ENCODE results near the gene ABT1. TPM values are rescaled to one million over a fixed set of nuclear protein-coding genes. Genes with fewer than 3 reads are reported as not detected.

Gene ABT1
- total and polyA plus RNA-seq, 2 donors (not counting 1 experiment from before 2014, with no cell fraction given): 17.6 to 29.8 TPM

DNA sequence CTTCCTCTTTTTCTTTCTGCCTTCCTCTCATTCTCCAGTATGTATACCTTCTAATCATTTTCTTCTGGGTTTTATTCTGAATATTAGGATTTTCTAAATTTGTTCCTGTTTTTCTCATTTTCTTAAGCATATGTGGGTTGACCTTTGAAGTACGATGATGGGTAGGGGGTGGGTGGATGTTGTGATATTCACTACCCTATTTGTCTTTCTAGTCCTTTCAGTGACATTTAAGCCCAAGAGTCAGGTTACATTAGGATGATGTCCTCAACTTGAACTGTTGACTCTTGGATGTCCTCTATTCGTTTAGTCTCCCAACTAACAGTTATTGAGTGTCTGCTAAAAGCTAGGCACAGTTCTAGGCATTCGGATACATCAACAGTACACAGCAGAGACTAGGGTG, 7.3 kb downstream of the ABT1 start:
- Histone ChIP-seq H3K4me1 (ENCODE audit: control insufficient read depth in 2 of 2, insufficient read depth in 2 of 2, low read length in 2 of 2) (peaks cover 0 to 3% of the 10 kb centered on the region in 2 donors), H3K4me3 (ENCODE audit: control extremely low read depth in 1 of 5, extremely low read depth in 1 of 5, insufficient read depth in 1 of 5, low read depth in 2 of 5, low read length in 4 of 5) (no peak overlapping the region), H3K27me3 (replicated peaks in 1 of 4; ENCODE audit: control extremely low read depth in 1 of 4, control insufficient read depth in 3 of 4, insufficient read depth in 4 of 4, low read length in 3 of 4) (no peaks in the 10 kb centered on the region), H3K79me2 (ENCODE audit: control insufficient read depth, insufficient read depth, low read length) (no peaks in the 10 kb centered on the region), H3K9me3 (ENCODE audit: control extremely low read depth in 1 of 3, control insufficient read depth in 2 of 3, insufficient read depth in 1 of 3, low read length in 2 of 3) (no peaks in the 10 kb centered on the region), H3K4me2 (replicated peaks; ENCODE audit: low read depth, low read length, poor library complexity, severe bottlenecking) (no peak overlapping the region), H3K9ac (ENCODE audit: low read length) (no peak overlapping the region), H3K36me3 (replicated peaks in 1 of 2; ENCODE audit: control extremely low read depth in 1 of 2, control insufficient read depth in 1 of 2, extremely low read depth in 1 of 2, insufficient read depth in 2 of 2, low read length in 1 of 2) (peaks cover 0 to 19% of the 10 kb centered on the region in 2 experiments), H2AFZ (ENCODE audit: insufficient read depth, low read depth, low read length, poor library complexity, severe bottlenecking) (no peak overlapping the region), H3K27ac (ENCODE audit: low read length in 2 of 2) (no peak overlapping the region), H4K20me1 (ENCODE audit: control insufficient read depth, insufficient read depth, low read length, poor library complexity, severe bottlenecking) (no peaks in the 10 kb centered on the region)
- no CpG with 5 or more reads among the region's 3 CpGs for WGBS (ENCODE audit: insufficient coverage)
- DNase-seq: no peak
- H3K27me3 Mint-ChIP-seq: no peaks in the 10 kb centered on the region
- intact Hi-C loops (cut with micrococcal nuclease): no loop called here
- no peak overlapping the region for H3K27ac Mint-ChIP-seq
- H3K4me3 Mint-ChIP-seq: no peak overlapping the region
- CTCF ChIA-PET: no interaction called here
- POLR2A ChIA-PET: no interaction called here
- H3K4me1 Mint-ChIP-seq: peaks cover 14% of the 10 kb centered on the region
- no peaks in the 10 kb centered on the region for H3K9me3 Mint-ChIP-seq (ENCODE audit: insufficient read depth)
- ATAC-seq (ENCODE audit: low read depth): no peak
- TF ChIP-seq EZH2 (IDR thresholded peaks at IDR 0.05; ENCODE audit: borderline replicate concordance, insufficient read depth, low read depth, low read length, poor library complexity, severe bottlenecking): no peak
- TF ChIP-seq, protein P1, sequence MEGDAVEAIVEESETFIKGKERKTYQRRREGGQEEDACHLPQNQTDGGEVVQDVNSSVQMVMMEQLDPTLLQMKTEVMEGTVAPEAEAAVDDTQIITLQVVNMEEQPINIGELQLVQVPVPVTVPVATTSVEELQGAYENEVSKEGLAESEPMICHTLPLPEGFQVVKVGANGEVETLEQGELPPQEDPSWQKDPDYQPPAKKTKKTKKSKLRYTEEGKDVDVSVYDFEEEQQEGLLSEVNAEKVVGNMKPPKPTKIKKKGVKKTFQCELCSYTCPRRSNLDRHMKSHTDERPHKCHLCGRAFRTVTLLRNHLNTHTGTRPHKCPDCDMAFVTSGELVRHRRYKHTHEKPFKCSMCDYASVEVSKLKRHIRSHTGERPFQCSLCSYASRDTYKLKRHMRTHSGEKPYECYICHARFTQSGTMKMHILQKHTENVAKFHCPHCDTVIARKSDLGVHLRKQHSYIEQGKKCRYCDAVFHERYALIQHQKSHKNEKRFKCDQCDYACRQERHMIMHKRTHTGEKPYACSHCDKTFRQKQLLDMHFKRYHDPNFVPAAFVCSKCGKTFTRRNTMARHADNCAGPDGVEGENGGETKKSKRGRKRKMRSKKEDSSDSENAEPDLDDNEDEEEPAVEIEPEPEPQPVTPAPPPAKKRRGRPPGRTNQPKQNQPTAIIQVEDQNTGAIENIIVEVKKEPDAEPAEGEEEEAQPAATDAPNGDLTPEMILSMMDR (IDR thresholded peaks at IDR 0.05): no peak

DNA sequence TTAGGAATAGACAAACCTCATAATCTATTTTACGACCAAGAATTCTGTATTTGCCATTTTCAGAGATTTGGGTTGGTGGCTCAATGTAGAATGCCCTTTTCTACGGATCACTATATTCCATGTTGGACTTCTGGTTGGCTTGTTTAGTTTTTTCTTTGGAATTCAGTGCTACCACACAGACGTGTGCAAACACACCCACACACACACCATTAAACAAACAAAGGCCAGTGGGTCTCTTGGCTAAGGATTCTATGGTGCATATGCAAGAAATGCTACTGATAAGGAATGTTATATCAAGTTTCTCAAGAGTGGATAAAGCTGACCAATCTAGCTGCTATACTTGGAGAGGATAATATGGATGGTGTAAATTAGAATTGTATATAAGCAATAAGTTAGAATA, 8.0 kb downstream of the ABT1 start:
- DNase-seq (no peak), ATAC-seq (ENCODE audit: low read depth) (no peak)
- no peaks in the 10 kb centered on the region for H3K9me3 Mint-ChIP-seq (ENCODE audit: insufficient read depth)
- peaks cover 0 to 3% of the 10 kb centered on the region in 2 donors for H3K4me1 ChIP-seq (ENCODE audit: control insufficient read depth in 2 of 2, insufficient read depth in 2 of 2, low read length in 2 of 2)
- CTCF ChIA-PET: no interaction called here
- no peak overlapping the region for H3K27ac Mint-ChIP-seq
- no peaks in the 10 kb centered on the region for H3K79me2 ChIP-seq (ENCODE audit: control insufficient read depth, insufficient read depth, low read length)
- no peak overlapping the region for H3K4me3 Mint-ChIP-seq
- no peak for TF ChIP-seq EZH2 (IDR thresholded peaks at IDR 0.05; ENCODE audit: borderline replicate concordance, insufficient read depth, low read depth, low read length, poor library complexity, severe bottlenecking)
- TF ChIP-seq, protein P1 (IDR thresholded peaks at IDR 0.05): no peak
- peaks cover 0 to 13% of the 10 kb centered on the region in 2 experiments for H3K36me3 ChIP-seq (replicated peaks in 1 of 2; ENCODE audit: control extremely low read depth in 1 of 2, control insufficient read depth in 1 of 2, extremely low read depth in 1 of 2, insufficient read depth in 2 of 2, low read length in 1 of 2)
- H4K20me1 ChIP-seq (ENCODE audit: control insufficient read depth, insufficient read depth, low read length, poor library complexity, severe bottlenecking): no peaks in the 10 kb centered on the region
- H3K27me3 Mint-ChIP-seq: no peaks in the 10 kb centered on the region
- H3K27ac ChIP-seq (ENCODE audit: low read length in 2 of 2): no peak overlapping the region
- intact Hi-C loops (cut with micrococcal nuclease): no loop called here
- no peak overlapping the region for H3K4me3 ChIP-seq (ENCODE audit: control extremely low read depth in 1 of 5, extremely low read depth in 1 of 5, insufficient read depth in 1 of 5, low read depth in 2 of 5, low read length in 4 of 5)
- POLR2A ChIA-PET: no interaction called here
- no peaks in the 10 kb centered on the region for H3K27me3 ChIP-seq (replicated peaks in 1 of 4; ENCODE audit: control extremely low read depth in 1 of 4, control insufficient read depth in 3 of 4, insufficient read depth in 4 of 4, low read length in 3 of 4)
- no peak overlapping the region for H3K4me2 ChIP-seq (replicated peaks; ENCODE audit: low read depth, low read length, poor library complexity, severe bottlenecking)
- H3K9me3 ChIP-seq (ENCODE audit: control extremely low read depth in 1 of 3, control insufficient read depth in 2 of 3, insufficient read depth in 1 of 3, low read length in 2 of 3): no peaks in the 10 kb centered on the region
- H3K4me1 Mint-ChIP-seq: peaks cover 7% of the 10 kb centered on the region
- WGBS (ENCODE audit: insufficient coverage): no CpG with 5 or more reads among the region's 3 CpGs
- no peak overlapping the region for H2AFZ ChIP-seq (ENCODE audit: insufficient read depth, low read depth, low read length, poor library complexity, severe bottlenecking)
- H3K9ac ChIP-seq (ENCODE audit: low read length): no peak overlapping the region

Data from B cell (primary cell).